HuH-7 (cell line): ENCODE results near the gene XYLT1.

Experiments
- DNase-seq: peaks from one replicate; pipeline ENCODE4 v3.0.0; 2011; ENCODE audit warnings: low spot score

XYLT1 gene

GRCh38 chr16:17459903-17460521 lies 10.7 kb downstream of the XYLT1 start:
- DNase-seq, result no peak

- no peak for DNase-seq
These were observed 12.8 kb downstream of the XYLT1 start for GRCh38 chr16:17457997-17458396.

GRCh38 chr16:17457513-17457912 lies 13.2 kb downstream of the XYLT1 start:
- DNase-seq, result no peak

- DNase-seq, result no peak
These were observed 16.5 kb downstream of the XYLT1 start for GRCh38 chr16:17454162-17454730.

- DNase-seq, result no peak
These were observed 17.3 kb downstream of the XYLT1 start for GRCh38 chr16:17453364-17454038.

- no peak for DNase-seq
These were observed 17.8 kb downstream of the XYLT1 start for GRCh38 chr16:17452922-17453321.

- DNase-seq, result no peak
These were observed 18.9 kb downstream of the XYLT1 start for GRCh38 chr16:17451843-17452242.

GRCh38 chr16:17450291-17450690 lies 20.5 kb downstream of the XYLT1 start:
- DNase-seq, result no peak

GRCh38 chr16:17448640-17449638 lies 21.8 kb downstream of the XYLT1 start:
- no peak for DNase-seq

- DNase-seq, result no peak
These were observed 23.6 kb downstream of the XYLT1 start for GRCh38 chr16:17447101-17447569.

GRCh38 chr16:17446661-17447060 lies 24.1 kb downstream of the XYLT1 start:
- DNase-seq, result no peak

- no peak for DNase-seq
These were observed 25.3 kb downstream of the XYLT1 start for GRCh38 chr16:17445421-17445820.

GRCh38 chr16:17444658-17445057 lies 26.1 kb downstream of the XYLT1 start:
- no peak for DNase-seq

GRCh38 chr16:17440131-17440530 lies 30.6 kb downstream of the XYLT1 start:
- DNase-seq, result no peak

GRCh38 chr16:17439580-17439979 lies 31.2 kb downstream of the XYLT1 start:
- no peak for DNase-seq

GRCh38 chr16:17437981-17438380 lies 32.8 kb downstream of the XYLT1 start:
- no peak for DNase-seq

GRCh38 chr16:17437127-17437720 lies 33.5 kb downstream of the XYLT1 start:
- DNase-seq, result no peak

GRCh38 chr16:17435318-17435717 lies 35.4 kb downstream of the XYLT1 start:
- no peak for DNase-seq

GRCh38 chr16:17433577-17434451 lies 36.9 kb downstream of the XYLT1 start:
- no peak for DNase-seq

GRCh38 chr16:17432901-17433576 lies 37.7 kb downstream of the XYLT1 start:
- no peak for DNase-seq
